Right lobe of liver (tissue), 4 donors: ENCODE data around the gene IER3.

Source experiments
- POLR2A ChIP-seq: fragments of 450-650 bp; IDR thresholded peaks from one replicate; pipeline ENCODE4 v1.6.1; 2017; ENCODE audit warnings: antibody characterized with exemption, mild to moderate bottlenecking
- TF ChIP-seq, protein P1 (sequence below), 4 donors: fragments of 200-600 bp in 3 of 4; fragments of 450-650 bp in 1 of 4; IDR thresholded peaks; one replicate each; pipeline versions ENCODE4 v1.5.1 to v1.8.0; 2016 to 2022; ENCODE audit warnings: antibody characterized with exemption in 4 of 4, mild to moderate bottlenecking in 2 of 4
- donor health status: DM: no; HTN: no; CAD: no.
- donor health status: DM: no; HTN: no; CAD: no.
- donor health status: DM: no; HTN: yes; CAD: no.

DNA sequence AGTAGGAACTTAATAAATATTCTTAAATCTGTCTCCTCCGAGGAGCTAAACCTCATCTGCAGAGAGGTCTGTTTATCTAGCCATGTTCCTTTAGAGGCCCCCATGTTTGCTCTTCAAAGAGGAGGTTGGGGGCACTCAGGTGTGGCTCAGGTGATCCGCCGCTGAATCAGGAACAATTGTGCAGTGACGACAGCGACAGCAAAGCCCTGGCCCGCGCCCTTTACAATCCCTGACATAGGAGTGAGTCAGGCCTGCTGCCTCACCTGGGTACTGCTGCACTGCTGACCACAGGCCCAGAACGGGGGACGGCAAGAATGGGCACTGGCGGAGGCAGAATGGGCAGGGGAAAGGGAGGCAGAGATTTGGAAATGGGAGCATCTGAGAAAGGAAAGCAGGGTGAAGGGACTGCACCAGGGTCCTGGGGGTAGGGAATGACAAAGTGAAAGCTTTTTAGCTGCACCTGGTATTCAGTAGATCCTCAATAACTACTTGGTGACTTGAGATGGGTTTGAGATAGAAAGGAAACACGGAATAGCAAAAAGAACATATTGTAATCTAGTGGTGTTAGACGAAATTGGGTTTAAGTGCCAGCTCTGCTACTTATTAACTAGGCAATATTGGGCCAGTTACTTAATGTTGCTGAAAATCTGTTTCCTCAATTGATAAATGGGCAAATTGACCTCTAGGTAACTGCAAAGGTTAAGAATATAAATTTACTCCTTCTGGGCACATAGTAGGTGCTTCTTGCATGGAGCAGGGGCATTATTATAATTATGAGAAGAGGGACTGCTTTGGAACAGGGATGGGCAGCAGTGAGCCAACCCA, 5.4 kb upstream of the IER3 start:
- TF ChIP-seq, protein P1, sequence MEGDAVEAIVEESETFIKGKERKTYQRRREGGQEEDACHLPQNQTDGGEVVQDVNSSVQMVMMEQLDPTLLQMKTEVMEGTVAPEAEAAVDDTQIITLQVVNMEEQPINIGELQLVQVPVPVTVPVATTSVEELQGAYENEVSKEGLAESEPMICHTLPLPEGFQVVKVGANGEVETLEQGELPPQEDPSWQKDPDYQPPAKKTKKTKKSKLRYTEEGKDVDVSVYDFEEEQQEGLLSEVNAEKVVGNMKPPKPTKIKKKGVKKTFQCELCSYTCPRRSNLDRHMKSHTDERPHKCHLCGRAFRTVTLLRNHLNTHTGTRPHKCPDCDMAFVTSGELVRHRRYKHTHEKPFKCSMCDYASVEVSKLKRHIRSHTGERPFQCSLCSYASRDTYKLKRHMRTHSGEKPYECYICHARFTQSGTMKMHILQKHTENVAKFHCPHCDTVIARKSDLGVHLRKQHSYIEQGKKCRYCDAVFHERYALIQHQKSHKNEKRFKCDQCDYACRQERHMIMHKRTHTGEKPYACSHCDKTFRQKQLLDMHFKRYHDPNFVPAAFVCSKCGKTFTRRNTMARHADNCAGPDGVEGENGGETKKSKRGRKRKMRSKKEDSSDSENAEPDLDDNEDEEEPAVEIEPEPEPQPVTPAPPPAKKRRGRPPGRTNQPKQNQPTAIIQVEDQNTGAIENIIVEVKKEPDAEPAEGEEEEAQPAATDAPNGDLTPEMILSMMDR (IDR thresholded peaks at IDR 0.05) = no peak
- no peak for TF ChIP-seq POLR2A
